Measurements from ENCODE around the gene USP22. TPM values are rescaled to one million over a fixed set of nuclear protein-coding genes. Genes with fewer than 3 reads are reported as not detected.
A peak's percentile ranks its signal among the peaks of the same experiment; 100 is the strongest.

USP22 gene
- total and polyA plus RNA-seq, 2 donors (not counting 3 experiments of a cell fraction or from before 2014, with no cell fraction given) = 204 to 260 TPM

DNA sequence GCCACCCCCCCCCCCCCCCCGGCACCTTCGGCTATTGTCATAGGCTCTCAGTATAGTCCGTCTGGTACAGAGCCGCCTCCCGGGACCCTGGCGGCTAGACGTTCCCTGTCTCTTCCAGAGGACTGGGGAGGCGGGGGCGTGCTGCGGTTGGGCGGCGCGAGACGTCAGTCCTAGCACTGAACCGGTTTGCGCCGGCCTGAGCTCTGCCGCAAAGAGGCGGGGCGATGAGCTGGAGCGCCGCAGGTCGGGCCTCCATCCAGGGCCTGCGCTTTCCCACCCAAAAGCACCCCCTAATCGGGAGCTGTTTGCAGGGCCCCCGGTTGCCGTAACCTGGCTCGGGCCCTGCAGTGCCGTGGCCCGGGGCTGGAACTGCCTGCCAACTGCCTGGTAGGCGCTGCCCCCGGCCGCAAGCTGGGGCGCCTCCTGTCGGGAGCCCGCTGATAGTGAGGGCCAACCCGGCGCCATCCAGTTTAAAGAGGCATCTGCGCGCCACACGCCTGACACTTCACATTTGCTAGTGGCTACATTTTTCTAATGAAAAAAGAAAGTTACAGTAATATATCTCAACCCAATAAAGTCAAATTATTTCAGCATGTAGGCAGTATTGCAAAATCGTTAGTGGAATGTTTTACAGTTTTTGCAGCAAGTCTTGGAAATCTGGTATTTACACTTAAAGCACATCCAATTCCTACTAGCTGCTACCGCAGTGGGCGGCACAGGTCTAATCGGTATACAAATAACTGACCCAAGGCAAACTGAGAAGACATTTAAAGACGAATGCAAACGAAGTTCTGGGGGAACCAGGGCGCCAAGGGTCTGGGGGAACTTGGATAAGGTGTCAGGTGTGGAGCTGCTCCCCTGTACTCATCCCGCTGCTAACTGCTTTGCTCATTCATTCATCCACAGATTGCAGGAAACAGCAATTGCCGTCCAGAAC, 753 bp upstream of the USP22 start:
- peak; percentile 98 for DNase-seq (ENCODE audit: low read depth, low spot score)
- Histone ChIP-seq H3K27ac (ENCODE audit: insufficient read depth, low read depth, low read length) (peak overlapping the region; percentile 91), H3K9me1 (replicated peaks; ENCODE audit: control insufficient read depth, extremely low read depth, insufficient read depth, low read length) (no peaks in the 10 kb centered on the region), H3K9ac (replicated peaks; ENCODE audit: extremely low read depth, insufficient read depth, low read length) (peak overlapping the region; percentile 90), H3K4me3 (replicated peaks in 1 of 3; ENCODE audit: insufficient read depth in 1 of 3, low read depth in 1 of 3, low read length in 3 of 3) (peak overlapping the region; percentile 47 to 60 (median 57)), H2AFZ (ENCODE audit: low read depth, low read length) (peak overlapping the region; percentile 83), H3K9me3 (replicated peaks; ENCODE audit: control insufficient read depth, insufficient read depth, low read length) (no peaks in the 10 kb centered on the region), H3K27me3 (ENCODE audit: control insufficient read depth in 2 of 2, insufficient read depth in 2 of 2, low read length in 2 of 2) (peaks cover 0 to 3% of the 10 kb centered on the region in 2 experiments), H3K79me2 (ENCODE audit: control insufficient read depth, insufficient read depth, low read length) (peaks cover 41% of the 10 kb centered on the region), H3K36me3 (ENCODE audit: control insufficient read depth in 2 of 2, extremely low read depth in 1 of 2, insufficient read depth in 2 of 2, low read length in 2 of 2) (no peaks in the 10 kb centered on the region), H3K4me1 (ENCODE audit: control insufficient read depth, extremely low read depth, insufficient read depth, low read length) (peaks cover 22% of the 10 kb centered on the region), H3K4me2 (ENCODE audit: insufficient read depth, low read length) (peak overlapping the region; percentile 87), H4K20me1 (replicated peaks; ENCODE audit: control insufficient read depth, extremely low read depth, insufficient read depth, low read length) (peaks cover 13% of the 10 kb centered on the region)
- TF ChIP-seq, protein P1, sequence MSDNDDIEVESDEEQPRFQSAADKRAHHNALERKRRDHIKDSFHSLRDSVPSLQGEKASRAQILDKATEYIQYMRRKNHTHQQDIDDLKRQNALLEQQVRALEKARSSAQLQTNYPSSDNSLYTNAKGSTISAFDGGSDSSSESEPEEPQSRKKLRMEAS (IDR thresholded peaks at IDR 0.05; ENCODE audit: insufficient read depth, insufficient read length) = no peak
- no peak for TF ChIP-seq FOS (IDR thresholded peaks at IDR 0.05; ENCODE audit: borderline replicate concordance, insufficient read depth, low read length)
- no peak for TF ChIP-seq EZH2 (IDR thresholded peaks at IDR 0.05; ENCODE audit: borderline replicate concordance, low read depth, low read length, severe bottlenecking)
- TF ChIP-seq JUN (IDR thresholded peaks at IDR 0.05; ENCODE audit: borderline replicate concordance, insufficient read depth, insufficient read length, low read depth) = no peak
- TF ChIP-seq POLR2AphosphoS5 (IDR thresholded peaks at IDR 0.05; ENCODE audit: insufficient read depth, low read depth, low read length) = peak; percentile 72
- TF ChIP-seq MYC (IDR thresholded peaks at IDR 0.05; ENCODE audit: low read depth, low read length) = no peak
- TF ChIP-seq GATA2 (IDR thresholded peaks at IDR 0.05; ENCODE audit: insufficient read depth, insufficient read length, low read depth, low read length) = no peak
- TF ChIP-seq POLR2A (IDR thresholded peaks at IDR 0.05; ENCODE audit: low read depth, low read length) = peak; percentile 55
- TF ChIP-seq CTCF (IDR thresholded peaks at IDR 0.05; ENCODE audit: extremely low read depth in 1 of 2, insufficient read depth in 1 of 2, low read depth in 1 of 2, low read length in 2 of 2) = peak; percentile 89 to 90
- ChIA-PET CTCF (interaction anchor here (0.6 to 2.6 kb wide), 23 partner anchors 9 to 945 kb away, joined by 3 to 27 read pairs (median 4); no protein-coding TSS in a partner anchor), POLR2A (interaction anchor here (0.6 to 1.5 kb wide), 9 partner anchors 9 to 1389 kb away, joined by 3 to 5 read pairs (median 3); no protein-coding TSS in a partner anchor)
- peak; percentile 88 for FAIRE-seq
- dilution Hi-C loops (cut with MboI; ENCODE audit: extremely low pct_ligation_motif_present, low sequenced_read_pairs) = no loop called here
- BruUV-seq (replicated peaks) = TSS peak; percentile 50
- intact Hi-C loops (cut with micrococcal nuclease) = loop anchor here (1.0 to 5.0 kb wide), 8 partner anchors 56 to 507 kb away; partner anchors contain the start of genes DHRS7B, MAP2K3, NATD1 and TMEM11
